Left renal cortex interstitium (tissue), 4 donors: ENCODE measurements around the gene RYR3. TPM values are rescaled to one million over a fixed set of nuclear protein-coding genes. Genes with fewer than 3 reads are reported as not detected.
A peak's percentile ranks its signal among the peaks of the same experiment; 100 is the strongest.

Experiments used
- DNase-seq, 4 donors: peaks; one replicate each; pipeline ENCODE4 v3.0.0-alpha.2; 2013; ENCODE audit warnings: low read depth in 4 of 4, low spot score in 2 of 4, missing footprints in 1 of 4
- polyA plus RNA-seq, 4 donors: library from polyadenylated mRNA; unstranded; fragments of 120-200 nt; gene quantifications; one replicate each; pipeline ENCODE4 v1.2.1, GENCODE V29; 2013; ENCODE audit not compliant: insufficient read length in 4 of 4

Gene RYR3
- polyA plus RNA-seq, 4 donors = 2.5 to 16.7 (median 10.1) TPM

DNA sequence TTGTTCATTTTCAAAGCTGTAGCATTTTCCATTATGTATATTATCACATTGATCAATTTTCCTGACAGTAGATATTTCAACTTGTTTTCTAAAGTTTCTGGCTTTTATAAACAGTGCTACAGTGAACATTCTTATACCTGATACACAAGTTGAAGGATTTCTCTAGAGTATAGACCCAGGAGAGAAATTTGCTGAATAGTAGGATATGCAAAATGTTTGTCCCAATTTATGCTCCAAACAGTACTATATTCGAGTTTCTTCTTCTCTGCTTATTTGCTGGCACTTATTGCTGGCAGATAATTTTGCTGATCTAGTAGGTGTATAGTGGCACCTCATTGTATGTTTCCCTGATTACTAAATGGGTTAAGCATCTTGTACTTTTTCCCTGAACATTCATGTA is 540.3 kb downstream of the RYR3 start:
- DNase-seq = no peak

DNA sequence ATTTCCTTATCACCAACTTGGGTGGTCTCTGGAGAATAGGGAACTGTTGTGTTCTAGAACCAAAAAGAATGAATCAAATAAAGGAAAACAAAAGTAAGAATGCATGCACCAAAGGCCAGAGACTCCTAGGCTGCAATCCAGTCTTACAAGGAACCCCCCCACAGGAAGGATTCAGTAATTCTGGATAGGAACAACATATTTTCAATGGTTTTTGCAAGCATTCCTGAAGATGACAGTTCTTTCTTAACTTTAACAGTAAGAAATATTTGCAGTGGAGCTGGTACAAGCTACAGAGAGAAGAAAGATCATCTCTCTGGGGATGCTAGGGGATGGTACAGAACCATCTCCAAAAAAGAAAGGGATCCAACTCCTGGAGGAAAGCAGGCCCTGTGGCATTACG is 541.3 kb downstream of the RYR3 start:
- no peak for DNase-seq

DNA sequence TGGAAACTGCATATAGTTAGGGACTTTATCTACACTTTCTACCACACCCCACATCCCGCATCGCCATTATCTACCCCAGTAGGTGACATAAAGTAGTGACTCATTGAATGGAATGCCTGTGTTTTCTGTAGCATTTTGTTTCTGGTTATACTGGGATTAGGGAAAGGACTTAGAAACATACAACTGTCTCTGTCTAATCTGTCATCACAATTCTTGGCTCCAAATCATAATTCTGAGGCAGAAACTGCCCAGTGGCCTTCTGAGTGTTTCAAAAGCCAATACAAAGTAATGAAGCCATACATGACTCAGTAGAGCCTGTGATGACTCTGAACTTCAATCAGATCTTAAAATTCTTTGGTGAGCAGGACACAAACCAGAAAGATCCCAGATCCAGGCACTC is 541.8 kb downstream of the RYR3 start:
- no peak for DNase-seq

DNA sequence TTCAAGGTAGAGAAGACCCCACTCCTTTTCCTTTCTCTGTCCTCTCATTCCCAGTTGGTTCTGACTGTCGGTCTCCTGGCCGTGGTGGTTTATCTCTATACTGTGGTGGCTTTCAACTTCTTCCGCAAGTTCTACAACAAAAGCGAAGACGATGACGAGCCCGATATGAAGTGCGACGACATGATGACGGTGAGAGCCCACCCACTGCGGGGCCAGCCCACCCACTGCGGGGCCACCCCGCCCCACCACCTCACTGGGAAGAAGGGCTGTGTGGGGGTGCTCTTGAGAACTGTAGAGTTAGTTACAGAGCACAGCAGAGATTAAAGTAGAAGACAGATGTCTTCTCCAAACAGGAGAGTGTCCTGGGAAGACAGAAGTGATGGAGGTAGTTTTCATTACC is 547.0 kb downstream of the RYR3 start:
- no peak for DNase-seq

DNA sequence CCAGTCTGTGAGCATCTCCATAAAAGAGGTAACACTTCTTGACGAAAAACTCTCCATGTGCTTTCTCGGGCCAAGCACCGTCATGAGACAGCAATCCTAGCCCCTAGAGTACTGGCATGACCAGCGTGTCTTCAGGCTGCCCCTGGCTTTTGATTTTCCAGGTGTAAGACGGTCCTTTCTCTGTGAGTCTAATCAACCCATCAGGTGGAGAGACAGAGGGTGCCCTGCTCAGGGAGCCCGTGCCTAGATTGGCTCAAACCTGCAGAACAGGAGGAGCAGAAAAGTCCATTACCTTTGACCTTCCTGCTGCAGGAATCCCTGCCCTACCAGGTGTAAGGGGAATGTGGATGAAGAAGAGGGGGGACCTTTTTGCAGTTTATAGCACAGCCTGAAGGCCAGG is 548.1 kb downstream of the RYR3 start:
- DNase-seq = no peak

DNA sequence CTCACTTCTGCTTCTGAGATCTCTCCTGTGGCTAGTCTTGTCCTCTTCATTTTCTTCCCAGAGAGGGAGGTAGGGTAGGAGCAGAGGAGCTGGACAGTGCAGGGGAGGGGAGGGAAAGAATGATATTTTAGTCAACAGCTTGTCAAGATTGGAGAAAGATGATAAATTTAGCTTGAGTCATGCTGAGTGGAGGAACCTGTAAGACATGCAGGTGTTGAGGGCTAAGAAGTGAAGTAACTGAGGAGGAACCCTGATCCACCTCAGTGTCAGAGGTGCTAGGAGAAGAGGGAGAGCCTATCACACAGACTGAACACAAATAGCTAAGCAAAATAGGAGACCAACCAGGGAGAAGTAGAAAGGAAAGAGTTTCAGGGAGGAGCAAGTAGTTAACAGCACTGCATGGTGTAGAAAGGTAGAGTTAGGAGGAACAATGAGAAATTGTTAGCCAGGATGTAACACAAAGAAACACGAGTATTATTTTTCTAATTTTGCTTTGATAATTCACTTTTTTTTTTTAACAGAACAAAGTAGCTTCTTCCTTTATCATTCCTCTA is 549.3 kb downstream of the RYR3 start:
- DNase-seq = no peak

DNA sequence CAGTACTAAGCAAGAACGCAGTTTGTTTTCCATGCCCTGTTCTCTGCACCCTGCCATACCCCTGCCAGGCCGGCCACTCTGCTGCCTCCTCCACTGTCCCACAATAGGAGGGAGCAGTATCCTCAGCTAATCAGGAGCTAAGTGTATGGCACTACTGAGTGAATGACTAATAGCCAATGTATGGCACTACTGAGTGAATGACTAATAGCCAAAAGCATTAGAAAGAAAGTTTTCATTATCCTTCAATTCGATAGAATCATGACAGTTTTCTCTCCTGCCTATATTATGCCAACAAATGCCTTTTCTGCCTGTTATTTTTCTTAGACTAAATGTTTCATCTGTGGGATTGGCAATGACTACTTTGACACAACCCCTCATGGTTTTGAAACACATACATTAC is 550.0 kb downstream of the RYR3 start:
- DNase-seq = no peak

DNA sequence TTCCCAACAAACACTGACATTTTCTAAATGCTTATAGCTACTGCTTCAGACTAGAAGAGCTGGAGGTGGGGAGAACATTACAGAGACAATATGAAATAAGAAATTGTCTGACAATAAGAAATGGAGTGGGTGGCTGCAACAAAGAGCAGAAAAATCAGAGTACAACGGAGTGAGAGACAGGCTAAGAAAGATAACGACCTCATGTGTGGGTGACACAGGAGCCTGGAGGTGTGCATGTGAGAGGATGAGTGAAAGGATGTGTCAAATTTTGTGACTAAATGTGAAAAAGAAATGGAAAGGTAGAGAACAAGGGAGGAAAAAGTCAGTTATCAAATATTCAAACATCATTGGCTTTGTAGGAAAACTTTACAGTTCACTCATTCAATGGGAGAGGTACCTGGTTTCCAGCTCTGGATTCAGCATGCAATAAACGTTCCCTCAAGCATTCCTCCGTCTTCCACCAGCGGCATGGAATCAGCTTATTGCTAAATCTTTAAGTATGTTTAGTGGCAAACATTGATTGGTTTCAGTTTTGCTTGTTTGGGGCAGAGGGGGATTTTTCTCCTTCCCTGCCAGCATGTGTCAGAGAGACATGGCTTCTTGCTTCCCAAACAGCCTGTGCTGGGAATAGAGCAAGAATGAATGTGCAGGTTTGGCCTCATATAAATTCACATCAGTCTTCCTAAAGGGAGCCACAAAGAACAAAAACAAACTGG is 553.8 kb downstream of the RYR3 start:
- DNase-seq = no peak

DNA sequence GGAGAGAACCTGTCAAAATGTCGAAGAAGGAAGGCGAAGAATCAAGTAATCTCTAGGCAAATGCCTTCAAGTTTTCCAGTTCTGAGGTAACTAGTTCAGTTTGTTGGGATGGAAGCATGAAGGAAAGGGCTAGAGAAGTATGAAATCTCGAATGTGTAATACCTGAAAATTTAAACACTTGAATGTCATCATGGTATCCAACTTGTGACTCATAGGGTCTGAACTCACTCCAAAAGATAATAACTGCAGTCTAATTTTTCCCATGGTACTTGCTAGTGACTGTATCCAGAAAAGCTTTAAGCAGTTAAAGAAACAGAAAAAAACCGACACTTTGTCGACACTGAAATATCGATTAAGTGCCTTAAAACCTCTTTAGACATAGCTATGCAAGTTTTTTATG is 554.6 kb downstream of the RYR3 start:
- DNase-seq = no peak

DNA sequence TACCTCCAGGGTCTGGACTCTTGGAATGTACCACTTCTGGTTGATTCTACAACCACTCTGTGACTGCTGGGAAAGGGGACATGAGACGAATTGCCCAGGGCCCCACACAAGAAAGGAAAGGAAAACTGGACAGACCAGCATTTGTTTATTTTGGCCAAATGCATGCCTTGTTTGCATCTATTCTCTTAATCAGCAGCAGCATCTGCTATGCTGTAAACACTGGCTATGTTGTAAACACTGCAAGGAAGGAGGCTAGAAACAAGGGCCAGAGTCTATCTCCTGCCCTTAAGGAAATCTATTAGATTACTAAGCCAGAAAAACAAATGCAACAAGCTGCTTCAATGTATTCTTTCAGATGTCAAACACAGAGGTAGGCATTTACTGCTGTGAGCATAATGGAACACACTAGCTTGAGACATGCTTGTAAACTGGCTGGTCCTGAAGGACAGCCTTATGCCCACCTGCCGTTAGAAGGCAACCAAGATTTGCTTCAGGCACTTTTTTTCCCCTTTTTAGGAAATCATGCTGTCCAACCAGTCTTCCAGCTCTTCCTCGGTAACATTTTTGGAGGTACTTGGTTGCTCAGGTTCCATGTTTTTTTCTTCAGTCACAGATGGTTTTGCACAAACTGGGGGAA is 555.5 kb downstream of the RYR3 start:
- no peak for DNase-seq

DNA sequence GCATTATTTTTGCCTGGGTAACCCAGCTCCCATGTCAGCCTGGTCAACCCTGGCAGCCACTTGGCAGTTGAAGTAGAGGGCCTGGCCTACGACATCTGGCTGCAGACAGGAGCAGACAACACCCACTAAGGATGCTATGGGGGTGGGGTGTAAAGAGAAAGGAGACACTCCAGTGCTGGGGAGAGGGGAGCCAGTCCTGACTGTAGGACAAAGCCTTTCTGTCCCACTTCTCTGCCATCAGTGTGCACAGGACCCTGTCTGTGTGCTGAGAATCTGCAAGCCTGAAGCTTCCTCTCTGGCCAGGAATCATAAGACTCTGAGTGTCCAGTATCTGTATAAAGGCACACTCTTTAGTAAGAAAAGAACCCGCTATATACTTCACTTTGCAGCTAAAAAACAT is 561.2 kb downstream of the RYR3 start:
- no peak for DNase-seq

DNA sequence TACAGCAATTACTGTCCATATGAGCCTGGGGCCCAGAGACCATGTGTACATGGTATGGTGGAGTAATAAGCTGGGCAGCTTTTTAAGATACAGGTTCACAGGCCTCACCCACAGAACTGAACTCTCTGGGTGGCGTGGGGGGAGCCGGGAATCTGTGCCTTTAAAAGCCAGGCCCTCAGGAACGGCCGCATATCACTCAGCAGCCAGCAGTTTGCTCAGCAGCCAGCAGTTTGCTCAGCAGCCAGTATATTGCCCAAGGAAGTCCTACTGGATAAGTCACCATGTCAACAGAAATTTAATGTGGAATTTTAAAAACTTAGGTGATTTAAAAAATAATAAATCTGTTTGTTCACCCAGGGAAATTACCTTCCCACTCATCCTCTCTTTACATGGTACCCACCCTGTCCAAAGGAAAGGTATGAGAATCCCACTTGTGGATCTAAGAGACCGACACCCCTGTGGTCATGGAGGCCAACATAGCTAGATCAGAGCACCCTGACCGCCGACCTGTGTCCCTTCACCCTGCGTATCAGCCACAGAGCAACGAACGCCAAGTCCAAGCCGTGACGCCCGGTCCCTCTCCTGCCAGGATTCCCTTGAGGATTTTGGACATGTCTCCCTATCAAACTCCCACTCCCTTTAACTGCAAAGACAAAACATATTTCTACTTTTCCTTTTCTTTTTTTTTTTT is 561.8 kb downstream of the RYR3 start:
- no peak for DNase-seq

DNA sequence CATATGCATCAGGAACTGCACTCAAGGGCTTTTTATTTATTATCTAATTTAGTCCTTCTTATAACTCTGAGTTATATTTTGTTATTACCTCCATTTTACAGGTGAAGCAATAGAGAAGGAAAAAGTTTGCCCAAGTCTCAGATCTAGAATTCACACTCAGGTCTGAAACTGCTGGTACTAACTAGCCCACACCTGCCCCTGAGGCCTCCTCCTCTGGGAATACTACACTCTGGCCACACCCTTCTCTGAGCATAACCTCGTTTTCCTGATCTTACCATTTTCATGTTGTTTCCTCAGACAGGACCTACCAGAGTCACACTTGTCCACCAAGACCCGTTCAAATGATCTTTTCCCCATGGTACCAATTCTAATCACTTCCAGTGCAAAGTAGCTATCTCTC is 563.4 kb downstream of the RYR3 start:
- DNase-seq = no peak

DNA sequence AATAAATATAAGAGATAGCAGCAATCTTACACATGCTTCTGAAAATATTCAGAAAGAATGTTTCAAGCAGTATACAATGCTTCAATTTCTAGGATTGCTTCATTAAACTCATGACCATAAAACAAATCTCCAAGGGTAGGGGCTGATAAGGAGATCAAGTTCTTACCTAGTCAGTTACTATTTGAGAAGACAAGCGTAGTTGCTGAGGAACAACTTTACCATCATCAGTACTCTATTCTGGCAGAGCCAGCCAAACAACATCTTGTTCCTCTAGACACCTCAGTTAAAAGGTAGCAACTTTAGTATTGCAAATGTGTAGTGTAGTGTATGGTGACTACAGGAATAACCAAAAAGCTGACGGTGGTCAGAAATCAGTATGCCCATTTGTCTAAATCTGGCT is 572.2 kb downstream of the RYR3 start:
- DNase-seq = no peak

DNA sequence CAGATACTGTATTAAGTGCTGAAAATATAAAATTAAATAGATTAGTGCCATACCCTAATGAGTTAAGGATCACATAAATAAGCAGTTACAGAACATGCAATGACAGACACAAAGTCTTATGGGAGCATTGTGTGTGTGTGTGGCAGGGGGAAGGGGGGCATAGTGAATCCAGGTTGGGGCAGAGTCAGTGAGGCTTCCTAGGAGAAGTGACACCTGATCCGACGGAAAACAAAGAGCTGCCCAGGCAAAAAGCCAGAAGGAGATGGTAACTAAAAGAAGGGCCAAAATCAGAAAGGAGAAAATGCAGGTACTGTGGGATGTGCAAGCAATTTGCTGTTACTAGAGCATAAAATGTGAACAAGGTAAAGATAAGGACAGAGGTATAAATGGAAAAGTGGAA is 577.4 kb downstream of the RYR3 start:
- peak in 2 of 4 donors; percentile 26 to 33 for DNase-seq

DNA sequence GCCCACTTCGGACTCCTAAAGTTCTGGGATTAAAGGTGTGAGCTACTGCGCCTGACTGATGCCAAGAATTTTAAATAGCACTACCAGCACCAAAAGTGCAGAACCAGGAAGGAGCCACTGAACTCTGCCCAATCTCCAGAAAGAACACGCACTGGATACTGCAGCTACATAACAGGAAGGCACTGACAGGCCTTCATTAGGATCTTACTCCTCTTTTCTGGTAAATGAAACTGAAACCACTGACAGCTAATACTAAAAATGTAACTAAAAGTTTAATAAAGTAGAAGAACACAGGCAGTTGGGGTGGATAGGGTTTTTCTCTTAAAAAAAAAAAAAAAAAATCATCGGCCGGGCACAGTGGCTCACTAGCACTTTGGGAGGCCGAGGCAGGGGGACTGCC is 583.4 kb downstream of the RYR3 start:
- DNase-seq = no peak

DNA sequence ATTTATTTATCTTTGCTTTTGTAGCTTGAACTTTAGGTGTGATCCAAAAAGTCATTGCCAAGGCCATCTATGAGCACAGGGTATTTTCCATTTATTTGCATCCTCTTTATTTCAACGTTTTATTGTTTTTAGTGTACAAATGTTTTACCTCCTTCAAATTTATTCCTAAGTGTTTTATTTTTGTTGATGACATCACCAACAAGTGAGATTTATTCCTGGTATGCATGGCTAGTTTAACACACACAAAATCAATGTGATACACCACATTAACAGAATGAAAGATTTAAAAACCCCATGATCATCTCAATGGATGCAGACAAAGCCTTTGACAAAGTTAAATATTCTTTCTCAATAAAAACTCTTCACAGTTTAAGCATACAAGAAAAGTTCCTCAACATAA is 591.3 kb downstream of the RYR3 start:
- DNase-seq = no peak

DNA sequence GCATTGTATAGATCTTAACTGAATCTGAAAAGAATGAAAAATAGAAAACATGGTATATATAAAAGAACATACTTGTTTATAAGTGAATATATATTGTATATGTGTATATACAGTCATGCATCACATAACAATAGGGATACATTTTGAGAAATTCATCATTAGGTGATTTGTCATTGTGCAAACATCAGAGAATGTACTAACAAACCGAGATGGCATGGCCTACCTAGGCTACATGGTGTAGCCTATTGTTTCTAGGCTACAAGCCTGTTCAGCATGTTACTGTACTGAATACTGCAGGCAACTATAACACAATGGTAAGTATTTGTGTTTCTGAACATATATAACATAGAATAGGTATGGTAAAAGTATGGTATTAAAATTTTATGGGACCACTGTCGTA is 592.9 kb downstream of the RYR3 start:
- no peak for DNase-seq

DNA sequence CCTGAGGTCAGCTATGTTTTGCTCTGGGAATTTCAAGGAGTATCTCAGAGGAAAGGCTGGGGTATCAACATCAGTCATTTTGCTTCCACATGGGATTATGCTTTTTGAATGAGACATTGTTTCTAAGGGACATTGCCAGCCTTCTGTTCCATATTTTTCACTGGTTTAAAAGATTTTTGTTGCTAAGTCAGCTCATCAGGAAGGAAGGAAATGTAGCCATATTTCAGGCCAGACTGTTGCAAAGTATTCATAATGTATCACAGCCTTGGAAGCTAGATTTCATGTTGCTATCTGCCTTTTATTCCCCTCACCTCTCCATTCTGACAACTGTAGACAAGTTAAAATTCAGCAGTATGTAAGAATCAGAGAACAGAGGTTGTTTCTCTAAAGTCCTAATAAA is 596.6 kb downstream of the RYR3 start:
- no peak for DNase-seq

DNA sequence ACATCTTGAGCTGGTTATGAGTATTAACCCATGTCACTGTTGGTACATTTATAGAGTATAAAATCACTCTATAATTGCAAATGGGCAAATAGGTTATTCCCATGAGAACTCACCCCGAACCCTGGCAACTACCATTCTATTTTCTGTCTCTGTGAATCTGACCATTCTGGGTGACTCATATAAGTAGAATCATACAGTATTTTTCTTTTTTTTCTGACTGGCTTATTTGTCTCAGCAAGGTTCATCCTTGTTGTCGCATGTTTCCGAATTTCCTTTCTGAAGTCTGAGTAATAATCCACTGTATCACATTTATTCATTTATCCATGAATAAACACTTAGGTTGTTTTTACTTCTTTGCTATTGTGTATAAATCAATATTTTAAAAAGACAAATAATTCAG is 597.6 kb downstream of the RYR3 start:
- no peak for DNase-seq

DNA sequence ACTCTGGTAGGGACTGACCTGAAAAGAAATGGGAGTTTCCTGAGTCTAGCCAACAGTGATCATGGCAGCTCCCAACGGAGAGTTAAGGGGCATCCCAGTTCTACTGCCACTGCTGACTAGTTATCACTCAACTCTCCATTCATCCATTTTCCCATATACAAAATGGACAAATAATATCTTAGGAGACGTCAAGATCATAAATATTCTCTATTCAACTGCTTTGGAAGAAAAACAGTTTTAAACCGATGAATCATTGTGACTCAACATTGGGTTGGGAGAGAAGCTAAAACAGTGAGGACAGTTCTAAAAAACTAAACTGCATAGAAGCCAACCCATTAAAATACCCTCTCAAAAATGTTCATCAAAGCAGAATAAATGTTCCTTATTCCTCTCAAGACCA is 600.0 kb downstream of the RYR3 start:
- DNase-seq = no peak

DNA sequence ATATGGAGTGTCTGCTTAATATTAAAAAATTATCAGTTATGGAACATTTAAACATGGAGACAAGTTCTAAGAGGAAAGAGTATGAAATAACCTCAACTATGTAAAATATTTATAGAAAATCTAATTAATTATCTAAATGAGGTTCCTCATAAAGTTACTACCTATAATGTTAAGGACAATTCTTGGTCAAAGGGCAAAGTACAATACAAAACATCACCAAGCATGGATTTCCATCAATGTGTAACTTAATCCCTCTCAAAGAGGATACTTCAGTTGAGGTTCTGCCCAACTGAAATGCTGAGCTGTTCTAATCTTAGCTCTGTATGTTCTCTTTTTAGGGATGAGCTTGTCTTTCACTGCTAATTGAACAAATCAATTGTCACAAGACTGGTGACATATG is 601.6 kb downstream of the RYR3 start:
- no peak for DNase-seq
